Effector memory CD4-positive, alpha-beta T cell (primary cell): ENCODE measurements around the gene ATXN2.
A peak's percentile ranks its signal among the peaks of the same experiment; 100 is the strongest.

ENCODE experiments used
- DNase-seq, 3 donors: peaks; one replicate each; pipeline ENCODE4 v3.0.0-alpha.2; 2020
- H3K27ac ChIP-seq: 2 replicates; pipeline ENCODE4 v1.7.0; 2013; ENCODE audit warnings: mild to moderate bottlenecking, low read length, moderate library complexity; ENCODE audit not compliant: insufficient read depth, poor library complexity, severe bottlenecking
- H3K27me3 ChIP-seq: replicated peaks from 2 replicates; pipeline ENCODE4 v1.7.0; 2013; ENCODE audit warnings: mild to moderate bottlenecking, low read length; ENCODE audit not compliant: insufficient read depth, control insufficient read depth, poor library complexity, severe bottlenecking
- H3K36me3 ChIP-seq: 2 replicates; pipeline ENCODE4 v1.7.0; 2013; ENCODE audit warnings: mild to moderate bottlenecking, low read length, moderate library complexity; ENCODE audit not compliant: control insufficient read depth, insufficient read depth
- H3K4me1 ChIP-seq: 2 replicates; pipeline ENCODE4 v1.7.0; 2013; ENCODE audit warnings: low read length, mild to moderate bottlenecking; ENCODE audit not compliant: control insufficient read depth, insufficient read depth, poor library complexity, severe bottlenecking
- H3K4me3 ChIP-seq: 2 replicates; pipeline ENCODE4 v1.7.0; 2013; ENCODE audit warnings: low read length, low read depth, mild to moderate bottlenecking; ENCODE audit not compliant: insufficient read depth, poor library complexity, severe bottlenecking
- H3K9me3 ChIP-seq: 2 replicates; pipeline ENCODE4 v1.7.0; 2013; ENCODE audit warnings: mild to moderate bottlenecking, low read length, moderate library complexity; ENCODE audit not compliant: control insufficient read depth

Gene ATXN2

GRCh38 chr12:111440631-111441030 lies 158.5 kb downstream of the ATXN2 start:
- Histone ChIP-seq H3K4me1 (peaks cover 91% of the 10 kb centered on the region), H3K4me3 (no peak overlapping the region), H3K36me3 (no peaks in the 10 kb centered on the region), H3K27me3 (no peaks in the 10 kb centered on the region), H3K9me3 (no peaks in the 10 kb centered on the region), H3K27ac (peak overlapping the region; percentile 78)
- no peak for DNase-seq

DNA sequence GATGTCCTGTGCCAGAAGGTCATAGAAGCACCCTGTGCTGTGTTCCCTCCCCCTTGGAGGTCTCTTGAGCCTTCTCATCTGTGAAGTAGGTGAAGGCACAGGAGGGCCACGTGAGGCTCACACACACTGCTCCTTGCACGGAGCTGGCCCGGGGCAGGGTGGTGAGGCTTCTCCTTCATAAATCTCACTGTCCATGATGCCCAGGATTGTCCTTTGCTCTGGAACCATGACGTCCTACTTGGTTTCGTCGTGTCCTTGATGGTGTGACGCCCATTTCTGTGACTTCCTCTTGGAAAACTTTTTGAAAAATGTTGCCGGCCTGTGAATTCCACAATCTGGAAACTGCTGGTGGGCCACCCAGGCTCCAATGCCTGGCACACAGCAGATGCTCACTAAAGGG lies 159.0 kb downstream of the ATXN2 start:
- H3K36me3 ChIP-seq: no peaks in the 10 kb centered on the region
- no peaks in the 10 kb centered on the region for H3K27me3 ChIP-seq
- H3K4me1 ChIP-seq: peaks cover 90% of the 10 kb centered on the region
- peak overlapping the region; percentile 78 for H3K27ac ChIP-seq
- no peak overlapping the region for H3K4me3 ChIP-seq
- no peak for DNase-seq
- H3K9me3 ChIP-seq: no peaks in the 10 kb centered on the region

DNA sequence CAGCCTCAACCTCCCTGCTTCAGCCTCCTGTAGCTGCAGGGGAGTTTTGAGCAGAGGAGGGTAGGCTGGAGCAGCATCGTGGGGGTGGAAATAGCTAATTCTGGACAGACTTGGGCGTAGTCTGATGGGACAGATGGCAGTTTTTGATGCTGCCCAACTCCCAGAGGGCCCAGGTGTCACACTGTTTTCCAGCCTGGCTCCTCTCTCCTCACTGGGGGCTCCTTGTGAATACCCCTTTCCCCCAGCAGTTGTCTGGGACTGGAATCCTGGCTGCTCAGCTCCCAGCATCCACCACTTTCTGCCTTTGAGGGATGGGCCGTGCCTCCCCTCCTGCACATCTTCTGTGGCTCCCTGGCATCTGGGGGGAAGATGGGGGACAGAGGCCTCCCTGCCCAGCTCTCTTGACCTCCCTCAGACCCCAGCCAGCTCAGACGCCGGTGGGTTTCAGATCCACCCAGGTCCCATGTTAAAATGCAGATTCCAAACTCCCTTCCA lies 159.4 kb downstream of the ATXN2 start:
- Histone ChIP-seq H3K4me3 (no peak overlapping the region), H3K27me3 (no peaks in the 10 kb centered on the region), H3K9me3 (no peaks in the 10 kb centered on the region), H3K36me3 (no peaks in the 10 kb centered on the region), H3K27ac (peak overlapping the region; percentile 43), H3K4me1 (peaks cover 87% of the 10 kb centered on the region)
- no peak for DNase-seq

DNA sequence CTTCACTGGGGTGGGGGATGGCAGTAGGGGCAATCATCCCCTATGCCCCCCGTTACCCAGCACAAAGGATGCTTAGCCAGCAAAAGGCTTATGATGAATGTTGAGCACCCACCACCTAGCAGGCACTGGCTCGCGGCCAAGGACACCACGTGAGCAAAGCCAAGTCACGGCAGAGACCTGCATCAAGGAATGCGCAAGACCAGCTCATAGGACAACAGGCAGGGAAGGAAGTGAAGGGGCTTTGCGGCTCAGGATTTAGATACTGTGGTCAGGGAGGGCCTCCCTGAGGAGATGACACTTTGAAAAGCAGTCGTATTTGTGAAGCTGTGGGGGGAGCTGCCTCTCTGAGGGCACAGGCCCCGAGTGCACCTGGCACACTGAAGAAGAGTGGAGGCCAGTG lies 160.6 kb downstream of the ATXN2 start:
- Histone ChIP-seq H3K27ac (peak overlapping the region; percentile 100), H3K4me3 (no peak overlapping the region), H3K9me3 (no peaks in the 10 kb centered on the region), H3K36me3 (no peaks in the 10 kb centered on the region), H3K27me3 (no peaks in the 10 kb centered on the region), H3K4me1 (peaks cover 87% of the 10 kb centered on the region)
- peak in 2 of 3 donors; percentile 34 to 53 for DNase-seq

DNA sequence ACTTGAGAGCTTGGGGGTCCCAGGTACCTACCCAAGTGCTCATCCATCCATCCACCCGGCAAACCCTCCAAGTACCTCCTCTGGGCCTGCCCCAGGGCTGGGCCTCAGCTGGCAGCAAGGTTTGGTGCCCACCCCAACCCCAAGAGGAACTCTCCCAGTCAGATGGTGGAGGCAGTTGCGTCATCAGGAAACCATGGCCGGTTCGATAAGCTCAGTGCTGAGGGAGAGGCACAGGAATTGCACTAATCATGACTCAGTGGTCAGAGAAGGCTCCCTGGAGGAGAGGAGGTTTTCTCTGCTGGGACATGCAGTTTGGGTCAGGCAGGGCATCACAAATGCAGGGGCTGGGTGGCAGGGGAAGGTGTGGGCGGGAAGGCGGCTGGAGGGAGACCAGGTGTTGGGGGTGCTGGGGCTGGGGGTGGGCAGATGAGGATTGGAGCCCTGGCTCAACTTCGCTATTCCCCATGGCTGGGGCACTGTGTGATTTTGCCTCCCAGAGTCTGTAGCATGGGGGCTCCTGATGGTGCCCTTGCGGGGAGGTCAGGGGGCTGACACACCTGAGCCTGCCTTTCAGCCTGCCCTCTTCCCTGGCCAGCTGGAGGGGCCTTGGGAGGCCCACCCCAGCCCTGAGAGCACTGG lies 161.2 kb downstream of the ATXN2 start:
- H3K27ac ChIP-seq: peak overlapping the region; percentile 100
- no peaks in the 10 kb centered on the region for H3K27me3 ChIP-seq
- no peak for DNase-seq
- peaks cover 87% of the 10 kb centered on the region for H3K4me1 ChIP-seq
- no peak overlapping the region for H3K4me3 ChIP-seq
- H3K36me3 ChIP-seq: no peaks in the 10 kb centered on the region
- no peaks in the 10 kb centered on the region for H3K9me3 ChIP-seq

GRCh38 chr12:111436811-111437210 lies 162.3 kb downstream of the ATXN2 start:
- peaks cover 87% of the 10 kb centered on the region for H3K4me1 ChIP-seq

GRCh38 chr12:111436266-111436665 lies 162.8 kb downstream of the ATXN2 start:
- Histone ChIP-seq H3K36me3 (no peaks in the 10 kb centered on the region), H3K27me3 (no peaks in the 10 kb centered on the region), H3K9me3 (no peaks in the 10 kb centered on the region), H3K4me1 (peaks cover 87% of the 10 kb centered on the region), H3K4me3 (no peak overlapping the region), H3K27ac (peak overlapping the region; percentile 100)
- no peak for DNase-seq

More at GRCh38 chr12:111436811-111437210, 162.3 kb downstream of the ATXN2 start:
- Histone ChIP-seq H3K27ac (peak overlapping the region; percentile 100), H3K27me3 (no peaks in the 10 kb centered on the region), H3K4me3 (no peak overlapping the region), H3K9me3 (no peaks in the 10 kb centered on the region), H3K36me3 (no peaks in the 10 kb centered on the region)
- DNase-seq: no peak

DNA sequence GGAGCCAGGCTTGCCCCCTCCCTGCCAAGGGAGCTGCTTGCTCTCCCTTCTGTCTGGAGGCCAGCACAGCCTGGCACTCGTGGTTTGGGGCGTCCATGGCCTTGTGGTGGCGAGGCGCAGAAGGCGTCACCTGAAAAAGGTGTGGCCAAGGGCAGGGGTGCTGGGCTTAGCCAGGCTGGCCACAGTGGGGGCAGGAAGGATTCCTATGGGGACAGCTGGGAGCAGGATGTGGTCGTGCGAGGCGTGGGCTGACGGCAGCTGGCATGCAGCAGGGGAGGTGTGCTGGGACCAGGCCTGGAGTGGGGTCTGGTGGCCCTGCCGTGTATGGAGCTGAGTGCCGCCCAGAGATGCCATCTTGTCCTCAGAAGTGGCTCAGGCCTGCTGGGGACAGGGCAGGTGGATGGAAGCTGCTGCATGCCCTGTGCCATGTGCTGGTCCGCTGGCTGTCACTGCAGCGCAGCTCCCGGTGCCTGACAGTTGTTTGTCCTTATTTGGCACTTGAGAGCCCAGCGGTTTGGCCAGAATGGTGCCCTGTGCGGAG lies 163.4 kb downstream of the ATXN2 start:
- H3K4me1 ChIP-seq: peaks cover 89% of the 10 kb centered on the region
- no peaks in the 10 kb centered on the region for H3K36me3 ChIP-seq
- peak overlapping the region; percentile 100 for H3K27ac ChIP-seq
- H3K4me3 ChIP-seq: peak overlapping the region; percentile 32
- H3K27me3 ChIP-seq: no peaks in the 10 kb centered on the region
- DNase-seq: peak in 1 of 3 donors; percentile 36
- no peaks in the 10 kb centered on the region for H3K9me3 ChIP-seq

DNA sequence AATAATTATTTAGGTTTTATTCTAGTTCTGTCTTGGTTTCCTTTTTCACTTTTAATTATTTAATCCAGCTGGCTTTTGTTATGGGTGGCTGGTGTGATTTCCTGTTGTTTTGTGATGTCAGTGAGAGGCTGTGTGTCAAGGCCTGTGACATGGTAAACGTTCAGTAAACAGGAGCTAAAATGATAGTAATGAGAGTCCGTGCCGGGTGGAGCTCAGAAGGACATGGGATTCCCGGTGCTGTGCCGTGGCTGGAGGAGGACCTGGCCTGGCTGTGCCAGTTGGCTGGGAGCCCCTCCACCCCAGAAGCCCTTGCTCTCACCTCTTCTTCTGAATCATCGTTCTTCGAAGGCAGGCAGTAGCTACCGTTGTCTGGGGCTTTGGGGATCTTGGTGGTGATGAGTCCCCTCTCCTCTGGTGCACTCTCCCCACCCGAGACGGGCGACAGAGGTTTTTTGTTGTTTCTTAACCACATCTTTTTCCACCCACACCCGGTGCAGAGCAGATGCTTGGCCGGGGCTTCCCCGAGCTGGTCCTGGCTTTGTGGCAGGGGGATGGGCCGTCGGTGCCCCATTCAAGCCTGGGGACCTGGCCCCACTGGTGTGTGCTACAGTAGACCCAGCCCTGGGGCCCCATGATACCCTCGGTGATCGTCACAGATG lies 164.3 kb downstream of the ATXN2 start:
- Histone ChIP-seq H3K27me3 (no peaks in the 10 kb centered on the region), H3K9me3 (no peaks in the 10 kb centered on the region), H3K36me3 (no peaks in the 10 kb centered on the region), H3K4me3 (peak overlapping the region; percentile 32), H3K4me1 (peaks cover 90% of the 10 kb centered on the region), H3K27ac (peak overlapping the region; percentile 100)
- peak; percentile 80 to 88 (median 87) for DNase-seq

DNA sequence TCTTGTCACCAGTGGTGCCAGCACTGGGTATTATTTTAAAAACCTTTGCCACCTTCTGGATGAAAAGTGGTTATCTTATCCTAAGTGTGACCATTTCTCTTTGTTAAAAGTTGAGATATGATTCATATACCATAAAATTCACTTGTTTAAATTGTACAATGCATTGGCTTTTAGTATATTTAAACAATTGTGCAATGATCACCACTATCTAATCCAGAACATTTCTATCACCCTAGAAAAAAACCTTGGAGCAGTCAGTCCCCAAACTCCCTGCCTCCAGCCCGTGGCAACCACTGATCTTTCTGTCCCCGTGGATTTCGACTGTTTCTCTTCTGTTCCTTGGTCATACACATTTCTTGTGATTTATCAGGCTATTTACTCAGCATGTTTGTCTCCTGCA lies 165.1 kb downstream of the ATXN2 start:
- H3K4me3 ChIP-seq: peak overlapping the region; percentile 32
- H3K9me3 ChIP-seq: no peaks in the 10 kb centered on the region
- H3K36me3 ChIP-seq: no peaks in the 10 kb centered on the region
- no peaks in the 10 kb centered on the region for H3K27me3 ChIP-seq
- peak overlapping the region; percentile 100 for H3K27ac ChIP-seq
- no peak for DNase-seq
- peaks cover 93% of the 10 kb centered on the region for H3K4me1 ChIP-seq
